ENCODE data around the gene IL15. TPM values are rescaled to one million over a fixed set of nuclear protein-coding genes. Genes with fewer than 3 reads are reported as not detected.
"Not testable (repeated sequence)": the region's sequence is repeated elsewhere in the genome, so short reads cannot be mapped to it uniquely, and the experiment has no call there.

The IL15 gene
- total RNA-seq, 1 experiment from 2014 or later: 0.51 TPM

DNA sequence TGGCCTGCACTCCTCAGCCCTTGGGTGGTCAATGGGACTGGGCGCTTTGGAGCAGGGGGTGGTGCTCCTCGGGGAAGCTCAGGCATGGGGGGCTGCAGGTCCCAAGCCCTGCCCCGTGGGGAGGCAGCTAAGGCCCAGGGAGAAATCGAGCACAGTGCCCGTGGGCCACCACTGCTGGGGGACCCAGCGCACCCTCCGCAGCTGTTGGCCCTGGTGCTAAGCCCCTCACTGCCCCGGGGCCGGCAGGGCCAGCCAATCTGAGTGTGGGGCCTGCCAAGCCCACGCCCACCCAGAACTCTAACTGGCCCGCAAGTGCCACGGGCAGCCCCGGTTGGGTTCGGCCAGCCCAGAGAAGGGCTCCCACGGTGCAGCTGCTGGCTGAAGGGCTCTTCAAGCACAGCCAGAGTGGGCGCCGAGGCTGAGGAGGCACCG is 30.9 kb upstream of the IL15 start:
- H3K27me3 Mint-ChIP-seq (ENCODE audit: insufficient read depth, unreplicated experiment): no peaks in the 10 kb centered on the region
- intact Hi-C loops (cut with micrococcal nuclease): no loop called here
- H3K9me3 Mint-ChIP-seq (ENCODE audit: unreplicated experiment): no peaks in the 10 kb centered on the region
- peaks cover 14% of the 10 kb centered on the region for H3K4me1 Mint-ChIP-seq (ENCODE audit: insufficient read depth, unreplicated experiment)
- BruUV-seq (replicated peaks): no TSS peak
- no peak overlapping the region for H3K4me3 Mint-ChIP-seq (ENCODE audit: unreplicated experiment)
- no peaks in the 10 kb centered on the region for H3K36me3 Mint-ChIP-seq (ENCODE audit: insufficient read depth, unreplicated experiment)
- H3K27ac Mint-ChIP-seq (ENCODE audit: low read depth, unreplicated experiment): no peak overlapping the region
- no peak for DNase-seq (ENCODE audit: unreplicated experiment)
- TF ChIP-seq, protein P1, sequence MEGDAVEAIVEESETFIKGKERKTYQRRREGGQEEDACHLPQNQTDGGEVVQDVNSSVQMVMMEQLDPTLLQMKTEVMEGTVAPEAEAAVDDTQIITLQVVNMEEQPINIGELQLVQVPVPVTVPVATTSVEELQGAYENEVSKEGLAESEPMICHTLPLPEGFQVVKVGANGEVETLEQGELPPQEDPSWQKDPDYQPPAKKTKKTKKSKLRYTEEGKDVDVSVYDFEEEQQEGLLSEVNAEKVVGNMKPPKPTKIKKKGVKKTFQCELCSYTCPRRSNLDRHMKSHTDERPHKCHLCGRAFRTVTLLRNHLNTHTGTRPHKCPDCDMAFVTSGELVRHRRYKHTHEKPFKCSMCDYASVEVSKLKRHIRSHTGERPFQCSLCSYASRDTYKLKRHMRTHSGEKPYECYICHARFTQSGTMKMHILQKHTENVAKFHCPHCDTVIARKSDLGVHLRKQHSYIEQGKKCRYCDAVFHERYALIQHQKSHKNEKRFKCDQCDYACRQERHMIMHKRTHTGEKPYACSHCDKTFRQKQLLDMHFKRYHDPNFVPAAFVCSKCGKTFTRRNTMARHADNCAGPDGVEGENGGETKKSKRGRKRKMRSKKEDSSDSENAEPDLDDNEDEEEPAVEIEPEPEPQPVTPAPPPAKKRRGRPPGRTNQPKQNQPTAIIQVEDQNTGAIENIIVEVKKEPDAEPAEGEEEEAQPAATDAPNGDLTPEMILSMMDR (IDR thresholded peaks at IDR 0.05; ENCODE audit: unreplicated experiment): no peak
- ChIA-PET CTCF (interaction anchor here (0.9 kb wide), 1 partner anchor 13 kb away, joined by 3 read pairs; no protein-coding TSS in a partner anchor), POLR2A (interaction anchor here (0.6 kb wide), 1 partner anchor 157 kb away, joined by 3 read pairs; no protein-coding TSS in a partner anchor)

DNA sequence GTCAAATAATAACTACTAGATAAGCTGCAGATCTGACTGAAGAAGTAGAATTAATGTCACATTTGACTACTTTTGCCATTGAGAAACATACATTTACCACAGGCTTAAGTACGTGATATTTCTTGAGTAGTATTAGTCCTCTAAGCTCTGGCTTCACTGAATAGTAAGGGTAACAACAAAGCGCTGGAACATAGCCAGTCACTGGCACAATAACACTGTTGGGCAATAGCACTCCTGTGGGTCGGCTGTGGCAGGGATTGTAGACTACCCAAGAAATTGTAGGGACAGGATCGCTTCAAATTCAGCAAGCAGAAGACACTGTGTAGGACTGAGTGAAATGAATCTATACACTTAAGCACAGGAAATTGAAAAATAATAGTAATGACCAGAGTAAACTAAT is 27.1 kb upstream of the IL15 start:
- H3K36me3 Mint-ChIP-seq (ENCODE audit: insufficient read depth, unreplicated experiment): no peaks in the 10 kb centered on the region
- TF ChIP-seq, protein P1 (IDR thresholded peaks at IDR 0.05; ENCODE audit: unreplicated experiment): no peak
- ChIA-PET POLR2A (interaction anchor here (0.6 to 0.7 kb wide), 2 partner anchors 57 to 1264 kb away, joined by 3 to 4 read pairs; no protein-coding TSS in a partner anchor), CTCF (interaction anchor here (0.5 kb wide), 1 partner anchor 187 kb away, joined by 3 read pairs; no protein-coding TSS in a partner anchor)
- no TSS peak for BruUV-seq (replicated peaks)
- H3K4me1 Mint-ChIP-seq (ENCODE audit: insufficient read depth, unreplicated experiment): peaks cover 14% of the 10 kb centered on the region
- DNase-seq (ENCODE audit: unreplicated experiment): peak; percentile 91
- H3K9me3 Mint-ChIP-seq (ENCODE audit: unreplicated experiment): no peaks in the 10 kb centered on the region
- H3K27ac Mint-ChIP-seq (ENCODE audit: low read depth, unreplicated experiment): no peak overlapping the region
- H3K27me3 Mint-ChIP-seq (ENCODE audit: insufficient read depth, unreplicated experiment): no peaks in the 10 kb centered on the region
- H3K4me3 Mint-ChIP-seq (ENCODE audit: unreplicated experiment): no peak overlapping the region
- intact Hi-C loops (cut with micrococcal nuclease): no loop called here

DNA sequence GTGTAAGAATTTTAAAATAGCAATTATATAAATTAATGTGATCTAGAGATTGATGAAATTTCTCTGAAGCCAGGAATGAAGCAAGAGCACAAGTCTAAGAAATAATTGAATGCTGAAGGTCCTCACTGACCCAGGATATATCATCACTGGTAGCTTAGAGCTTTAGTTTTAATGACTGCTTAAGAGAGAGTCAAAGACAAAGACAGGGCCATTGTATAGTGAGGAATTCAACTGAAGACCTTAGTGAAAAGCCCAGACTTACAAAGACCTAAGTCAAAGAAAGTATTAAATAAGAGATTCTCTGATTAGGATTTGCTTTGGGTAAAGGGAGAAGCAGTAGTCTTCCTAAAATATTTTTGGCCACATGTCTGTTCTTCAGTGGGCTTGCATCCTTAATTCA is 26.0 kb upstream of the IL15 start:
- TF ChIP-seq, protein P1 (IDR thresholded peaks at IDR 0.05; ENCODE audit: unreplicated experiment): no peak
- no peak for DNase-seq (ENCODE audit: unreplicated experiment)
- peaks cover 14% of the 10 kb centered on the region for H3K4me1 Mint-ChIP-seq (ENCODE audit: insufficient read depth, unreplicated experiment)
- intact Hi-C loops (cut with micrococcal nuclease): no loop called here
- H3K36me3 Mint-ChIP-seq (ENCODE audit: insufficient read depth, unreplicated experiment): no peaks in the 10 kb centered on the region
- no peaks in the 10 kb centered on the region for H3K9me3 Mint-ChIP-seq (ENCODE audit: unreplicated experiment)
- H3K27ac Mint-ChIP-seq (ENCODE audit: low read depth, unreplicated experiment): no peak overlapping the region
- H3K27me3 Mint-ChIP-seq (ENCODE audit: insufficient read depth, unreplicated experiment): no peaks in the 10 kb centered on the region
- ChIA-PET CTCF (no interaction called here), POLR2A (interaction anchor here (0.5 kb wide), 1 partner anchor 320 kb away, joined by 3 read pairs; no protein-coding TSS in a partner anchor)
- no peak overlapping the region for H3K4me3 Mint-ChIP-seq (ENCODE audit: unreplicated experiment)
- BruUV-seq (replicated peaks): no TSS peak

DNA sequence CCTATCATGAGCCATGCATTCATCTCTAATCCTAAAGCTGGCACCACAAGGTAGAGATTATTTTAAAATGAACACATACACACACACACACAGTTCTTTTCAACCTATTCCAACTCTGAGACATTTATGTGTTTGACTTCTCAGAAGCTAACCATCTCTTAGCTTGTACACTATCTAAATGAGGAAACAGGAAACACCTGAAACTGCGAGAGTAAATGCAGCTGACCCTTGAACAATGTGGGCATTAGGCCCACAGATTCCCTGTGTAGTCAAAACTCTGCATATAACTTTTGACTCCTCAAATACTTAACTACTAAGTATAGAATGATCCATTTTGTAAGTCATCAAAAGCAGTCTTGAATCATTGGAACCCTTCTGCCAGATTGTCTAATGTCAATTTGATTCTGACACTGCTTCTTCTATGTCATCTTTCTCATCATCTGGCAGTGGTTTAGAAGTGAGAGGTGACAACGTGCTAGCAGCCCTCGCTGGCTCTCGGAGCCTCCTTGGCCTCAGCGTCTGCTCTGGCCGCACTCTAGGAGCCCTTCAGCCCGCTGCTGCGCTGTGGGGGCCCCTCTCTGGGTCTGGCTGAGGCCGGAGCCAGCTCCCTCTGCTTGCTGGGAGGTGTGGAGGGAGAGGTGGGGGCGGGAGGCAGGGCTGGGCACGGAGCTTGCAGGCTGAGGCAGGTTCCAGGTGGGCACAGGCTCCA is 21.4 kb upstream of the IL15 start:
- CTCF ChIA-PET: no interaction called here
- no TSS peak for BruUV-seq (replicated peaks)

DNA sequence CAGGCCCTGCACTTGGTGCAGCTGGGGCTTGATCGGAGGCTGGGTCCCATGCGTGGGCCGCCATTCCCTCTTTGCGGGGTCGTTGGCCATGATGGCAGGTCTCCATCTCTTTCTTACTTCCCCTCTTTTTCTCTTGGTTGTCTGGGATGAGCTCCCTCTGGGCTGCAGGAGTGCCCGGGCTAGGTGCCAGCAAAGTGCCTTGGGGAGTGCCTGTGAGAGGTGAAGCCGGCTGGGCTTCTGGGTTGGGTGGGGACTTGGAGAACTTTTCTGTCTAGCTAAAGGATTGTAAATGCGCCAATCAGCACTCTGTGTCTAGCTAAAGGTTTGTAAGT is 20.8 kb upstream of the IL15 start:
- BruUV-seq (replicated peaks); H3K9me3 Mint-ChIP-seq (ENCODE audit: unreplicated experiment); POLR2A ChIA-PET; DNase-seq (ENCODE audit: unreplicated experiment); H3K27me3 Mint-ChIP-seq (ENCODE audit: insufficient read depth, unreplicated experiment); intact Hi-C loops (cut with micrococcal nuclease); H3K27ac Mint-ChIP-seq (ENCODE audit: low read depth, unreplicated experiment); CTCF ChIA-PET; H3K4me1 Mint-ChIP-seq (ENCODE audit: insufficient read depth, unreplicated experiment); H3K36me3 Mint-ChIP-seq (ENCODE audit: insufficient read depth, unreplicated experiment); H3K4me3 Mint-ChIP-seq (ENCODE audit: unreplicated experiment): not testable (repeated sequence)

More for the DNA sequence above, 21.4 kb upstream of the IL15 start:
- POLR2A ChIA-PET: no interaction called here
- Mint-ChIP-seq H3K4me3 (ENCODE audit: unreplicated experiment) (no peak overlapping the region), H3K27me3 (ENCODE audit: insufficient read depth, unreplicated experiment) (no peaks in the 10 kb centered on the region), H3K4me1 (ENCODE audit: insufficient read depth, unreplicated experiment) (no peaks in the 10 kb centered on the region), H3K9me3 (ENCODE audit: unreplicated experiment) (peaks cover 5% of the 10 kb centered on the region), H3K36me3 (ENCODE audit: insufficient read depth, unreplicated experiment) (no peaks in the 10 kb centered on the region), H3K27ac (ENCODE audit: low read depth, unreplicated experiment) (no peak overlapping the region)
- intact Hi-C loops (cut with micrococcal nuclease): no loop called here
- no peak for DNase-seq (ENCODE audit: unreplicated experiment)
- TF ChIP-seq, protein P1 (IDR thresholded peaks at IDR 0.05; ENCODE audit: unreplicated experiment): no peak
